GM18505 (cell line): ENCODE data around the gene CNOT1.
A peak's percentile ranks its signal among the peaks of the same experiment; 100 is the strongest.
"Not testable (repeated sequence)": the region's sequence is repeated elsewhere in the genome, so short reads cannot be mapped to it uniquely, and the experiment has no call there.

Source experiments
- ATAC-seq: cut with Tn5 transposase; IDR thresholded peaks from one replicate; pipeline ENCODE4 v1.9.1; 2021; ENCODE audit not compliant: unreplicated experiment
- POLR2A ChIP-seq: IDR thresholded peaks from 4 replicates; pipeline ENCODE4 v1.6.1; 2011; ENCODE audit warnings: borderline replicate concordance; ENCODE audit not compliant: insufficient read depth, insufficient read length; ENCODE audit errors: extremely low read depth

The CNOT1 gene

GRCh38 chr16:58497935-58498334 is 131.7 kb downstream of the CNOT1 start:
- no peak for TF ChIP-seq POLR2A
- no peak for ATAC-seq

DNA sequence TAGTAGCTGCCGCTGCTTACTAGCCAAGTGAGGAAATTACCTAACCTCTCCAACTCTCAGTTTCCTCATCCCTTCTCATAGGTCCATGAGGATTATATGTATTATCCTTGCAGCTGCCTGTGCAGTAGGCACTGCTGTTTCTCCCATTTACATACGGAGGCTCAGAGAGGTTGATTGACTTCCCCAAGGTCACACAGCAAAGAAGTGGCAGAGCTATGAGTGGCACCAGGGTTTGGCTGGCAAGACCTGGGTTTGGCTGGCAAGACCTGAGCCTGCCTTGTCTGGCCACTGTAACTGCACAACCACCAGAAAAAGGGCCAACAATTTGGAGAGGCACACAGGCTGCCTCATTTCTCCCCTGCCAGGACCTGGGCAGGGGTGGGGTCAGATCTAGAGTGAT is 132.2 kb downstream of the CNOT1 start:
- TF ChIP-seq POLR2A = no peak
- no peak for ATAC-seq

GRCh38 chr16:58495521-58496331 is 133.9 kb downstream of the CNOT1 start:
- TF ChIP-seq POLR2A = no peak
- no peak for ATAC-seq

GRCh38 chr16:58494981-58495520 is 134.6 kb downstream of the CNOT1 start:
- peak; percentile 75 for ATAC-seq
- TF ChIP-seq POLR2A = no peak

DNA sequence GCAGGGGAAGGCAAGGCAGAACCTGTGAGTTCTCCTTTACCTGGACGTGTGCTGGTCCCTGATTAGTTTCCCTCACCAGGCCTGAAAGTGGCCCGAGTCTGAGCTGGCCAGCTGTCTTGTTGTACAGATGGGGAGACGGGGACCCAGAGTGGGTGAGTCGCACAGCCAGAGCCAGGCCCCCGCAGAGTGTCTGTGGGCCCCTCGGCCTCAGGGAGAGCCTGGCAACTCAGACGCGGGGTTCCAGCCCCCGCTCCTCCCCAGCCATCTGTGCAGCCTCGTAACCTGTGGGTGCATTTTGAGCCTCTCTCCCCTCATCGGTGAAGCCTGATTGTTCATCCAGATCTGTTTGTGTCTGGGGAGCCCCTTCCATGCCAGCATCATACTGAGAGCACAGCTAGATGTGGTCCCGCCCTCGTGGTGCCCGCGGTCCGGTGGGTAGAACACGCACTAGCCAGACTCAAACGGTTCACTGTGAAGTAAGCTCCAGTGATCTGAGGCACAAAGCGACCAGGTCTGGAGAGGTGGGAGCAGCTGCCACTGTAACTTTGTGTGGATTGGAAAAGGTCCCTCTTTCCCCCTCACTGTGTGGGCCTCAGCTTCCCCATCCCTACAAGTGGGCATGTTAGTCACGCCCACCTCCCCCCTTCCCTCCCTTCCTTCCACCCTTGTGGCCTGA is 135.7 kb downstream of the CNOT1 start:
- TF ChIP-seq POLR2A = no peak
- no peak for ATAC-seq

GRCh38 chr16:58492735-58493134 is 136.9 kb downstream of the CNOT1 start:
- no peak for TF ChIP-seq POLR2A

GRCh38 chr16:58492066-58492465 is 137.6 kb downstream of the CNOT1 start:
- TF ChIP-seq POLR2A = no peak
- ATAC-seq = no peak

More at GRCh38 chr16:58492735-58493134, 136.9 kb downstream of the CNOT1 start:
- ATAC-seq = no peak

- ATAC-seq = not testable (repeated sequence)
These were observed 139.1 kb downstream of the CNOT1 start for GRCh38 chr16:58490539-58490938.

- ATAC-seq = no peak
- TF ChIP-seq POLR2A = no peak
These were observed 139.6 kb downstream of the CNOT1 start for GRCh38 chr16:58490065-58490464.

GRCh38 chr16:58488531-58488930 is 141.1 kb downstream of the CNOT1 start:
- no peak for TF ChIP-seq POLR2A
- no peak for ATAC-seq

DNA sequence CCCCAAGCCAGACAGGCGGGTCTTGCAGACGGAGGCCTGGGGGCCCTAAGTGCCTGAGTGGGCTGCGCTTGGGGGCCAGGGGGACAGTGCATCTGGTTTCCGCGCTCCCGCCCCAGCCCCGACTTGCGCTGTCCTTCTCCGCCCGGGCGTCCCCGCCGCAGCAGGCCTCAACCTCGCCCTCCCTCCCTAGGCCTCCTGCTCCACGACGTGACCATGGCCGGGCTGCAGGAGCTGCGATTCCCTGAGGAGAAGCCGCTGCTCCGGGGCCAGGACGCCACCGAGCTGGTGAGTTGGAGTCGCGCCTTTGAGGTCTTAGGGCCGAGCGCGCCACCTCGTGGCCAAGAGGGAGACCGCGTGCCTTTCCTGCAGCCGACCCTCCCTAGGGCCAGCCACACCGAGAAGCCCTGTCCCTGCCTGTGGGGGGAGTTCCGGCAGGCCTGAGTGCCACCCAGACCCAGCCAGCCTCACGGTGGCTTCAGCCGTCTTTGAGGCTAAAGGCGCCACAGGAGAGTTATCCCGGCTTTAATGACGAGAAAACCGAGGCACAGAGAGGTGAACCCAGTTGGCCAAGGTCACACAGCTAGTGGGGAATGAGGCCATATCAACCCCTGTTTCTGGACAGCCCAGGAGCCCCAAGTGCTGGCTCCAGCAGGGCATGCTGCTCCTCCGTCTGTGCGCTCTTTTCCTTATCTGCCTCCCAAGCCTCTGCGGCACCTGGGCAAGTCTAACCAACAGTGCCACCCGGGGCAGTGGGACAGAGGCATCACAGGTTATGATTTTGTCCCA is 141.9 kb downstream of the CNOT1 start:
- no peak for TF ChIP-seq POLR2A

DNA sequence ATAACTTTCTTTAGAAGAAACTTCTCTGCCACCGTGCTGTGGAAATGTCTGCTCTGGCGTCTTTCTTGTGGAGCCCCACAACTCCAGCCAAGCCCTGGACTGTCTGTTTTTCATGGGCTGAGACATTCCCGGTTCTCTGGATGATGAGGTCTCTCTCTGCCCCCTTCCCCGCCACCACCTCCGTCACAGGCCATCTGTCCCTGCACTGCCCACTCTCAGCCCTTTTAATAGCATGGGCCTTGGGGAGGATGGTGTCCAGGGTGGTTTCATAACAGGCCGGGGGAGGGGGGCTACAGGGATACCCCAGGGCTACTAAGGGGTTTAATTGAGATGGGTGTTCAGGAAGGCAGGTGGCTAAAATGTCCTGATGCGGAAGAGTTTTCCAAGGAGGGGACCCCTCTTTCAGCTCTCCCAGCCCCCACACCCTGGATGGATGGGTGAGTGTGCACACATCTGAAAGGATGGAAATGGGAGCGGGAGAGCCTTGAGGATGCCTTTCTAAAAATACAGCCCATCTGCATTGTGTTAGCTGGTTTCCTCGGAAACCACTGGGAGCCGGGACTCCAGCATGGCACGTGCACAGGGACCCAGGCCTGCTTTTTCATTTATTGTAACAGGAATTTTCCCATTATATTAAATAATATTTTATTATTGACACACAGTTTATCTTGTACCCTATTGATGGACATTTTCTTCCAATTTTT is 144.3 kb downstream of the CNOT1 start:
- ATAC-seq = no peak
- no peak for TF ChIP-seq POLR2A

More for the DNA sequence above, 141.9 kb downstream of the CNOT1 start:
- peak; percentile 73 for ATAC-seq

- no peak for TF ChIP-seq POLR2A
- ATAC-seq = no peak
These were observed 147.7 kb downstream of the CNOT1 start for GRCh38 chr16:58481931-58482330.

GRCh38 chr16:58481226-58481869 is 148.3 kb downstream of the CNOT1 start:
- TF ChIP-seq POLR2A = no peak
- no peak for ATAC-seq
